Nephron progenitor cell (in vitro differentiated cells): Measurements from ENCODE around the gene BICDL2.

ENCODE experiments used
- DNase-seq: peaks from one replicate; pipeline ENCODE4 v3.0.0; 2021
- H3K27ac Mint-ChIP-seq: 2 replicates; pipeline ENCODE4 v1.8.0; 2021; ENCODE audit warnings: mild to moderate bottlenecking, moderate library complexity, mixed read lengths
- H3K27me3 Mint-ChIP-seq: 2 replicates; pipeline ENCODE4 v1.8.0; 2021; ENCODE audit warnings: mild to moderate bottlenecking, low read depth, mixed read lengths; ENCODE audit not compliant: poor library complexity
- H3K36me3 Mint-ChIP-seq: 2 replicates; pipeline ENCODE4 v1.8.0; 2021; ENCODE audit warnings: low read depth, mixed read lengths
- H3K4me1 Mint-ChIP-seq: 2 replicates; pipeline ENCODE4 v1.8.0; 2021; ENCODE audit warnings: mixed read lengths
- H3K4me3 Mint-ChIP-seq: 2 replicates; pipeline ENCODE4 v1.8.0; 2021; ENCODE audit warnings: mild to moderate bottlenecking, moderate library complexity, mixed read lengths
- H3K9me3 Mint-ChIP-seq: 2 replicates; pipeline ENCODE4 v1.8.0; 2021; ENCODE audit warnings: mild to moderate bottlenecking, moderate library complexity, mixed read lengths
- TF ChIP-seq, protein P1 (sequence below): fragments of 200-600 bp; sonication (generic); IDR thresholded peaks from 2 replicates; pipeline ENCODE4 v1.5.0; 2021; ENCODE audit warnings: antibody characterized with exemption

Gene BICDL2

GRCh38 chr16:3030222-3031212 lies 6.2 kb downstream of the BICDL2 start:
- DNase-seq: no peak
- Mint-ChIP-seq H3K4me3 (no peak overlapping the region), H3K27ac (no peak overlapping the region), H3K27me3 (peaks cover 47% of the 10 kb centered on the region), H3K36me3 (peaks cover 19% of the 10 kb centered on the region), H3K4me1 (peaks cover 11% of the 10 kb centered on the region), H3K9me3 (no peaks in the 10 kb centered on the region)
- TF ChIP-seq, protein P1, sequence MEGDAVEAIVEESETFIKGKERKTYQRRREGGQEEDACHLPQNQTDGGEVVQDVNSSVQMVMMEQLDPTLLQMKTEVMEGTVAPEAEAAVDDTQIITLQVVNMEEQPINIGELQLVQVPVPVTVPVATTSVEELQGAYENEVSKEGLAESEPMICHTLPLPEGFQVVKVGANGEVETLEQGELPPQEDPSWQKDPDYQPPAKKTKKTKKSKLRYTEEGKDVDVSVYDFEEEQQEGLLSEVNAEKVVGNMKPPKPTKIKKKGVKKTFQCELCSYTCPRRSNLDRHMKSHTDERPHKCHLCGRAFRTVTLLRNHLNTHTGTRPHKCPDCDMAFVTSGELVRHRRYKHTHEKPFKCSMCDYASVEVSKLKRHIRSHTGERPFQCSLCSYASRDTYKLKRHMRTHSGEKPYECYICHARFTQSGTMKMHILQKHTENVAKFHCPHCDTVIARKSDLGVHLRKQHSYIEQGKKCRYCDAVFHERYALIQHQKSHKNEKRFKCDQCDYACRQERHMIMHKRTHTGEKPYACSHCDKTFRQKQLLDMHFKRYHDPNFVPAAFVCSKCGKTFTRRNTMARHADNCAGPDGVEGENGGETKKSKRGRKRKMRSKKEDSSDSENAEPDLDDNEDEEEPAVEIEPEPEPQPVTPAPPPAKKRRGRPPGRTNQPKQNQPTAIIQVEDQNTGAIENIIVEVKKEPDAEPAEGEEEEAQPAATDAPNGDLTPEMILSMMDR: no peak

DNA sequence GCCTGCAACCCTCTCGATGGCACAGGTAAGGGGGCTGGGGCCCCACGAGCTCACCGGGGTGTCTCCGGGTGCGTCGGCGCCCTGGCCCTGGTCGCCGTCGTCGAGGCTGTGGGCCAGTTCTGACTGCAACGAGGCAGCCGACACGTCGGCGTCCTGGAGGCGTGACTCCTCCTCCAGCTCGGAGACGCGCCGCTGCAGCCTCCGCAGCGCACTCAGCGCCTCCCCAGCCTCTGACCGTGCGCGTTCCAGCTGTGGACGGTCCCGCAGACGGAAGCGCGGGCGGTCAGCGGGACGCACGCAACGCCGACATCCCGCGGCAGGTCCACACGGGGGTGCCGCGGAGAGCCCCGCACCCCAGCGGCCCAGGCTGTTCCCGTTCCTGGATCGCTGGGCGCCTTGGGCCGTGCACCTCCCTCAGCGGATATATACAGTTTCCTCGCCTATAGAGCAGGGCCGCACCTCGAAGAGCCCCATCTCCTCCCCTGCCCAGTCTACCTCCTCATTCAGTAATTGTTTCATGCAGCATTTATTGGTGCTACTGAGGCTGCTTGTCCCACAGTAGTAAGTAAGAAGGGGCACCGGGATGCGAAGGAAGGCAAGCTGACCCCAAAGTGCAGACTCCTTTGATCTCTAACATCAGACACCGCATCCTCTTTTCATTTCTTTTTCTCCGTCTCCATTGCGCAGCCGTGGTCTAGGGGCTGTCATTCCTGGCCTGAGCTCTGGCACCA lies 7.1 kb downstream of the BICDL2 start:
- Mint-ChIP-seq H3K4me1 (peaks cover 11% of the 10 kb centered on the region), H3K27ac (no peak overlapping the region), H3K4me3 (no peak overlapping the region), H3K9me3 (no peaks in the 10 kb centered on the region), H3K36me3 (peaks cover 19% of the 10 kb centered on the region), H3K27me3 (peaks cover 38% of the 10 kb centered on the region)
- DNase-seq: no peak
- TF ChIP-seq, protein P1: no peak

DNA sequence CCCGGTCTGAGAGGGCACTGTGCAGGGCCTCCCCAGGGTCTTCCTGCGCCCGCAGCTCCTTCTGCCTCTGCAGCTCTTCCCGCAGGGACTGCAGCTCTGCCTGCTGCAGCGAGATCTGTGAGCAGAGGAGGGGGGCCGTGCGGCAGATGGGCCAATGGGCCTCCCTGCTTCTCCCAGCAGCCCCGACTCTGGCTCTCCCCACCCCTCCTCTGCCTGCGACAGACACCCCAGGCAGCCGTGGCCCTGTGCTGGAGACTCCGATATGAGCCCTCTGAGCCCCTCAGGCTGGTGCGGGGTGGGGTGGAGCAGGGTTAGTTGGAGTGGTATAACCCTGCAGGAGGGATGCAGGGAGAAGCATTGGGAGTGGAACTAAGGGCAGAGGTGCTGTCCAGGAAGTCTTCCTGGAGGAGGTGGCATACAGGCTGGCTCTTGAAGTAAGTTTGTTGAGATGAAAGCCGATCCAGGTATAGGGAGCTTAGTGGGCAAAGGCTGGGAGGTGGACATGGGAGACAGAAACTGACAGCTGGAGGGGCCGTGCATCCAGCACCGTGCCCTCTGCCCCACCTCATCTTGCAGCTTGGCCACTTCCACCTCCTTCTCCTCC lies 7.9 kb downstream of the BICDL2 start:
- DNase-seq: no peak
- peaks cover 30% of the 10 kb centered on the region for H3K27me3 Mint-ChIP-seq
- TF ChIP-seq, protein P1: no peak
- no peak overlapping the region for H3K4me3 Mint-ChIP-seq
- peaks cover 23% of the 10 kb centered on the region for H3K36me3 Mint-ChIP-seq
- no peaks in the 10 kb centered on the region for H3K9me3 Mint-ChIP-seq
- H3K27ac Mint-ChIP-seq: no peak overlapping the region
- peaks cover 17% of the 10 kb centered on the region for H3K4me1 Mint-ChIP-seq

- Mint-ChIP-seq H3K27me3 (peaks cover 23% of the 10 kb centered on the region), H3K36me3 (peaks cover 23% of the 10 kb centered on the region), H3K4me1 (peaks cover 23% of the 10 kb centered on the region), H3K9me3 (no peaks in the 10 kb centered on the region), H3K4me3 (no peak overlapping the region), H3K27ac (no peak overlapping the region)
- TF ChIP-seq, protein P1: peak; percentile 79
- peak; percentile 97 for DNase-seq
Measured at GRCh38 chr16:3027983-3028715, 8.6 kb downstream of the BICDL2 start.

DNA sequence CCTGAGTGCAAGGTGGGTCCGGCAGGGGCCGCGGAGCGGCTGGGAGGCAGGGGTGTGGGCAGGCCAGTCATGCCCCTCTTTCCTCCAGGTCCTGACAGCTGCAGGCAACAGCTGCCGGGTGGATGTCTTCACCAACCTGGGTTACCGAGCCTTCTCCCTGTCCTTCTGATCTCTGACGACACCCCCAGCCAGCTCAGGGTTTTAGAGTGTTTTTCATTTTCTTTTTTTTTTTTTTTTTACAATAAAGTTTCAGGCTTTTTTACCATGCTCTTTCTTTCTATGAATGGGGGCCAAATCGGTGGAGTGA lies 9.3 kb downstream of the BICDL2 start:
- Mint-ChIP-seq H3K27me3 (peaks cover 16% of the 10 kb centered on the region), H3K4me1 (peaks cover 26% of the 10 kb centered on the region), H3K36me3 (peaks cover 23% of the 10 kb centered on the region), H3K4me3 (no peak overlapping the region), H3K27ac (no peak overlapping the region), H3K9me3 (no peaks in the 10 kb centered on the region)
- no peak for DNase-seq
- TF ChIP-seq, protein P1: no peak
